Calu3 (cell line): ENCODE results near the gene STK33. TPM values are rescaled to one million over a fixed set of nuclear protein-coding genes. Genes with fewer than 3 reads are reported as not detected.

ENCODE experiments used
- BruUV-seq: library from RNA; stranded (reverse); fragments of 400-500 nt; replicated peaks from 2 replicates; lab custom pipeline; 2021; lab: Mats Ljungman, UMichigan
- CTCF ChIA-PET: fragments of 300-600 bp; sonication (Branson Sonifier 250); formaldehyde crosslinking; loops from one replicate; lab custom pipeline; 2022; ENCODE audit warnings: antibody characterized with exemption; lab: Charles Lee
- DNase-seq: peaks from one replicate; pipeline ENCODE4 v3.0.0; 2022
- H3K27ac Mint-ChIP-seq: one replicate; pipeline ENCODE4 v1.8.0; 2022; ENCODE audit warnings: mixed read lengths; ENCODE audit not compliant: unreplicated experiment
- H3K27me3 Mint-ChIP-seq: one replicate; pipeline ENCODE4 v1.8.0; 2022; ENCODE audit warnings: mixed read lengths; ENCODE audit not compliant: unreplicated experiment
- H3K36me3 Mint-ChIP-seq: one replicate; pipeline ENCODE4 v1.8.0; 2022; ENCODE audit warnings: mild to moderate bottlenecking, moderate library complexity, mixed read lengths; ENCODE audit not compliant: insufficient read depth, unreplicated experiment
- H3K4me1 Mint-ChIP-seq: one replicate; pipeline ENCODE4 v1.8.0; 2022; ENCODE audit warnings: mild to moderate bottlenecking, low read depth, mixed read lengths; ENCODE audit not compliant: unreplicated experiment
- H3K4me3 Mint-ChIP-seq: one replicate; pipeline ENCODE4 v1.8.0; 2022; ENCODE audit warnings: mild to moderate bottlenecking, low read depth, moderate library complexity, mixed read lengths; ENCODE audit not compliant: unreplicated experiment
- H3K9me3 Mint-ChIP-seq: one replicate; pipeline ENCODE4 v1.8.0; 2022; ENCODE audit warnings: low read depth, mixed read lengths; ENCODE audit not compliant: unreplicated experiment
- CTCF ChIP-seq: fragments of 200-600 bp; IDR thresholded peaks from one replicate; pipeline ENCODE4 v1.8.0; 2022; ENCODE audit warnings: antibody characterized with exemption; ENCODE audit not compliant: unreplicated experiment
- intact Hi-C: fragments of 100-400 bp; cut with micrococcal nuclease; formaldehyde crosslinking; loops from one replicate; pipeline ENCODE4 v1.10.0; 2022; ENCODE audit not compliant: unreplicated experiment
- total RNA-seq: library from RNA; stranded (reverse); gene quantifications from 2 replicates; pipeline ENCODE4 v1.2.3, GENCODE V29; 2022

STK33 gene
- total RNA-seq, 1 experiment from 2014 or later, result 3.0 TPM

GRCh38 chr11:8596504-8597046, 2.5 kb upstream of the STK33 start:
- no peak overlapping the region for H3K4me3 Mint-ChIP-seq
- intact Hi-C loops, result loop anchor here (10.0 kb wide), 1 partner anchor 218 kb away; a partner anchor contains a TSS
- no peaks in the 10 kb centered on the region for H3K9me3 Mint-ChIP-seq
- no peak for DNase-seq
- TF ChIP-seq CTCF, result no peak
- H3K27ac Mint-ChIP-seq, result no peak overlapping the region
- CTCF ChIA-PET, result no interaction called here
- H3K36me3 Mint-ChIP-seq, result peaks cover 13% of the 10 kb centered on the region
- no peaks in the 10 kb centered on the region for H3K4me1 Mint-ChIP-seq
- no TSS peak for BruUV-seq
- H3K27me3 Mint-ChIP-seq, result peaks cover 58% of the 10 kb centered on the region

GRCh38 chr11:8593455-8593854, 573 bp downstream of the STK33 start:
- H3K27ac Mint-ChIP-seq, result no peak overlapping the region
- peaks cover 13% of the 10 kb centered on the region for H3K36me3 Mint-ChIP-seq
- H3K4me1 Mint-ChIP-seq, result no peaks in the 10 kb centered on the region
- no peaks in the 10 kb centered on the region for H3K9me3 Mint-ChIP-seq
- TF ChIP-seq CTCF, result no peak
- CTCF ChIA-PET, result no interaction called here
- no TSS peak for BruUV-seq
- H3K4me3 Mint-ChIP-seq, result peak overlapping the region; percentile 70
- intact Hi-C loops, result loop anchor here (10.0 kb wide), 1 partner anchor 221 kb away; a partner anchor contains a TSS
- H3K27me3 Mint-ChIP-seq, result peaks cover 59% of the 10 kb centered on the region
- no peak for DNase-seq

GRCh38 chr11:8587915-8588314, 6.1 kb downstream of the STK33 start:
- H3K4me3 Mint-ChIP-seq, result no peak overlapping the region
- H3K36me3 Mint-ChIP-seq, result peaks cover under 1% of the 10 kb centered on the region
- intact Hi-C loops, result no loop called here
- CTCF ChIA-PET, result no interaction called here
- H3K27ac Mint-ChIP-seq, result no peak overlapping the region
- no peak for DNase-seq
- no peaks in the 10 kb centered on the region for H3K9me3 Mint-ChIP-seq
- H3K27me3 Mint-ChIP-seq, result peaks cover 35% of the 10 kb centered on the region
- H3K4me1 Mint-ChIP-seq, result no peaks in the 10 kb centered on the region
- TF ChIP-seq CTCF, result no peak
- BruUV-seq, result no TSS peak

GRCh38 chr11:8586805-8587204, 7.2 kb downstream of the STK33 start:
- H3K36me3 Mint-ChIP-seq, result no peaks in the 10 kb centered on the region
- DNase-seq, result no peak
- peaks cover 23% of the 10 kb centered on the region for H3K27me3 Mint-ChIP-seq
- H3K4me3 Mint-ChIP-seq, result no peak overlapping the region
- TF ChIP-seq CTCF, result no peak
- no TSS peak for BruUV-seq
- CTCF ChIA-PET, result no interaction called here
- H3K4me1 Mint-ChIP-seq, result no peaks in the 10 kb centered on the region
- no peak overlapping the region for H3K27ac Mint-ChIP-seq
- intact Hi-C loops, result no loop called here
- H3K9me3 Mint-ChIP-seq, result no peaks in the 10 kb centered on the region
